ENCODE measurements around the gene DENND6A.
"Not testable (repeated sequence)": the region's sequence is repeated elsewhere in the genome, so short reads cannot be mapped to it uniquely, and the experiment has no call there.

DENND6A gene

GRCh38 chr3:57692396-57693147 is at the start of gene DENND6A:
TSS of gene DENND6A (minus strand) at chr3:57693077. CDS start at chr3:57693018, 59 bp downstream.
- DNase-seq (ENCODE audit: low read depth), result peak; percentile 94

GRCh38 chr3:57740027-57740426 is 47.1 kb upstream of the DENND6A start:
- no peak for DNase-seq (ENCODE audit: low read depth)

GRCh38 chr3:57738391-57738790 is 45.5 kb upstream of the DENND6A start:
- DNase-seq (ENCODE audit: low read depth), result no peak

GRCh38 chr3:57737840-57738239 is 45.0 kb upstream of the DENND6A start:
- no peak for DNase-seq (ENCODE audit: low read depth)

GRCh38 chr3:57735405-57735804 is 42.5 kb upstream of the DENND6A start:
- DNase-seq (ENCODE audit: low read depth), result no peak

GRCh38 chr3:57733790-57734189 is 40.9 kb upstream of the DENND6A start:
- DNase-seq (ENCODE audit: low read depth), result no peak

- DNase-seq (ENCODE audit: low read depth), result no peak
Measured at GRCh38 chr3:57731311-57731710, 38.4 kb upstream of the DENND6A start.

GRCh38 chr3:57730682-57731081 is 37.8 kb upstream of the DENND6A start:
- no peak for DNase-seq (ENCODE audit: low read depth)

GRCh38 chr3:57729334-57730045 is 36.6 kb upstream of the DENND6A start:
- no peak for DNase-seq (ENCODE audit: low read depth)

- DNase-seq (ENCODE audit: low read depth), result no peak
Measured at GRCh38 chr3:57727106-57727505, 34.2 kb upstream of the DENND6A start.

GRCh38 chr3:57726397-57726796 is 33.5 kb upstream of the DENND6A start:
- no peak for DNase-seq (ENCODE audit: low read depth)

- DNase-seq (ENCODE audit: low read depth), result no peak
Measured at GRCh38 chr3:57718118-57718517, 25.2 kb upstream of the DENND6A start.

GRCh38 chr3:57717205-57717868 is 24.5 kb upstream of the DENND6A start:
- no peak for DNase-seq (ENCODE audit: low read depth)

GRCh38 chr3:57715686-57716085 is 22.8 kb upstream of the DENND6A start:
- DNase-seq (ENCODE audit: low read depth), result no peak

- DNase-seq (ENCODE audit: low read depth), result no peak
Measured at GRCh38 chr3:57709559-57709958, 16.7 kb upstream of the DENND6A start.

GRCh38 chr3:57709031-57709430 is 16.2 kb upstream of the DENND6A start:
- DNase-seq (ENCODE audit: low read depth), result no peak

- no peak for DNase-seq (ENCODE audit: low read depth)
Measured at GRCh38 chr3:57706462-57706861, 13.6 kb upstream of the DENND6A start.

GRCh38 chr3:57705351-57705750 is 12.5 kb upstream of the DENND6A start:
- DNase-seq (ENCODE audit: low read depth), result not testable (repeated sequence)

GRCh38 chr3:57701781-57702180 is 8.9 kb upstream of the DENND6A start:
- no peak for DNase-seq (ENCODE audit: low read depth)

- no peak for DNase-seq (ENCODE audit: low read depth)
Measured at GRCh38 chr3:57700737-57701136, 7.9 kb upstream of the DENND6A start.

- no peak for DNase-seq (ENCODE audit: low read depth)
Measured at GRCh38 chr3:57699591-57699990, 6.7 kb upstream of the DENND6A start.

GRCh38 chr3:57696801-57697321 is 4.0 kb upstream of the DENND6A start:
- no peak for DNase-seq (ENCODE audit: low read depth)

GRCh38 chr3:57694146-57694545 is 1.3 kb upstream of the DENND6A start:
- DNase-seq (ENCODE audit: low read depth), result no peak

All from stimulated activated CD4-positive, alpha-beta T cell treated with anti-CD3 and anti-CD28 coated beads, Interleukin-2, amount 100 ng/mL, for 4 hours (primary cell).